Esophagus muscularis mucosa (tissue), 4 donors: ENCODE data around the gene SOCS3. TPM values are rescaled to one million over a fixed set of nuclear protein-coding genes. Genes with fewer than 3 reads are reported as not detected.

ENCODE experiments used
- DNase-seq: peaks from one replicate; pipeline ENCODE4 v3.0.0-alpha.2; 2017; ENCODE audit errors: extremely low spot score
- H3K27ac ChIP-seq, 4 donors: fragments of 200-600 bp; sonication (generic); replicated peaks in 1 of 4; 1 replicate in 3 of 4; 2 replicates in 1 of 4; pipeline ENCODE4 v1.5.1; 2016 to 2019; ENCODE audit warnings: mild to moderate bottlenecking in 1 of 4
- H3K27me3 ChIP-seq, 4 donors: fragments of 200-600 bp; sonication (generic); one replicate each; pipeline versions ENCODE4 v1.5.1 to v1.6.0; 2016 to 2019
- H3K36me3 ChIP-seq, 4 donors: fragments of 200-600 bp; sonication (generic); one replicate each; pipeline ENCODE4 v1.5.1; 2016 to 2019
- H3K4me1 ChIP-seq, 4 donors: fragments of 200-600 bp; sonication (generic); one replicate each; pipeline ENCODE4 v1.5.1; 2016 to 2019
- H3K4me3 ChIP-seq, 4 donors: fragments of 200-600 bp; sonication (generic); 1 replicate in 2 of 4; 2 replicates in 2 of 4; pipeline ENCODE4 v1.5.1; 2016 to 2019; ENCODE audit warnings: mild to moderate bottlenecking in 4 of 4, moderate library complexity in 1 of 4
- H3K9me3 ChIP-seq, 4 donors: fragments of 200-600 bp; sonication (generic); 1 replicate in 3 of 4; 2 replicates in 1 of 4; pipeline ENCODE4 v1.5.1; 2016 to 2019
- EP300 ChIP-seq: sonication (generic); formaldehyde crosslinking; IDR thresholded peaks from one replicate; pipeline ENCODE4 v1.6.1; 2017; ENCODE audit warnings: antibody characterized with exemption
- POLR2A ChIP-seq: fragments of 450-650 bp; IDR thresholded peaks from one replicate; pipeline ENCODE4 v1.6.1; 2017; ENCODE audit warnings: antibody characterized with exemption, moderate library complexity, mild to moderate bottlenecking, low read depth
- POLR2AphosphoS5 ChIP-seq, 2 donors: sonication (generic); formaldehyde crosslinking; IDR thresholded peaks; one replicate each; pipeline ENCODE4 v1.6.1; 2017; ENCODE audit warnings: antibody characterized with exemption in 2 of 2
- WGBS: methylation state at CpG from one replicate; pipeline ENCODE4 v1.1.5; 2018; 5-methylcytosine and 5-hydroxymethylcytosine counted together
- intact Hi-C: fragments of 100-400 bp; cut with DNase I; formaldehyde crosslinking; loops from one replicate; pipeline ENCODE4 v1.15.1; 2023
- total RNA-seq, 4 donors: library from RNA; depleted of rRNA; stranded (reverse); fragments of >200 nt; gene quantifications; one replicate each; pipeline versions ENCODE4 v1.1.0 to v1.2.1, GENCODE V29; 2016
- TF ChIP-seq, protein P1 (sequence below), 3 experiments: fragments of 200-600 bp in 2 of 3; fragments of 450-650 bp in 1 of 3; sonication (generic) in 2 of 3; IDR thresholded peaks; one replicate each; pipeline ENCODE4 v1.5.1; 2017 to 2019; ENCODE audit warnings: antibody characterized with exemption in 3 of 3, mild to moderate bottlenecking in 2 of 3, moderate library complexity in 1 of 3

Gene SOCS3
- total RNA-seq, 4 donors from 2014 or later = 12.5 to 1,139 (median 39.3) TPM

DNA sequence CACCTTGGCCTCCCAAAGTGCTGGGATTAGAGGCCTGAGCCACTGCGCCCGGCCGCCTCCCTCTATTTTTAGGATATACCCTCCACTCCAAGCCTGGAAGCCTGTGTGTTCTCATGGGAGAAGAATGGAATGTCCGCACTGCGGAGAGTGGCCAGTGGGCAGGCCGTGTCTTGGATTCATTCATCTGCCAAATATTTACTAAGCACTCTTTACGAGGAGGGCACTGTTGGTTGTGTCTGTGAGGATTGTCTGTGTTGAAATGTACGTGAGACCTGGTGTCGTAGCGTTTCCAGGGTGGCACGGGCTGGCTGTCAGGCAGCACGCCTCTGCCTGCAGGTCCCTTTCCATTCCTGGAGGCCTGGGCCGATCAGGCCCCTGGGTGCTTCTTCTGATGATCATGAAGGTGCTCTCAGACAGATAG is 37.8 kb upstream of the SOCS3 start:
- intact Hi-C loops = no loop called here
- H3K9me3 ChIP-seq = no peaks in the 10 kb centered on the region
- peak; percentile 9 to 23 for TF ChIP-seq POLR2AphosphoS5 (IDR thresholded peaks at IDR 0.05)
- TF ChIP-seq, protein P1, sequence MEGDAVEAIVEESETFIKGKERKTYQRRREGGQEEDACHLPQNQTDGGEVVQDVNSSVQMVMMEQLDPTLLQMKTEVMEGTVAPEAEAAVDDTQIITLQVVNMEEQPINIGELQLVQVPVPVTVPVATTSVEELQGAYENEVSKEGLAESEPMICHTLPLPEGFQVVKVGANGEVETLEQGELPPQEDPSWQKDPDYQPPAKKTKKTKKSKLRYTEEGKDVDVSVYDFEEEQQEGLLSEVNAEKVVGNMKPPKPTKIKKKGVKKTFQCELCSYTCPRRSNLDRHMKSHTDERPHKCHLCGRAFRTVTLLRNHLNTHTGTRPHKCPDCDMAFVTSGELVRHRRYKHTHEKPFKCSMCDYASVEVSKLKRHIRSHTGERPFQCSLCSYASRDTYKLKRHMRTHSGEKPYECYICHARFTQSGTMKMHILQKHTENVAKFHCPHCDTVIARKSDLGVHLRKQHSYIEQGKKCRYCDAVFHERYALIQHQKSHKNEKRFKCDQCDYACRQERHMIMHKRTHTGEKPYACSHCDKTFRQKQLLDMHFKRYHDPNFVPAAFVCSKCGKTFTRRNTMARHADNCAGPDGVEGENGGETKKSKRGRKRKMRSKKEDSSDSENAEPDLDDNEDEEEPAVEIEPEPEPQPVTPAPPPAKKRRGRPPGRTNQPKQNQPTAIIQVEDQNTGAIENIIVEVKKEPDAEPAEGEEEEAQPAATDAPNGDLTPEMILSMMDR (IDR thresholded peaks at IDR 0.05) = no peak
- 52% methylated on average over 3 of the region's 13 CpGs for WGBS
- DNase-seq = no peak
- H3K36me3 ChIP-seq = peaks cover 52 to 98% (median 72%) of the 10 kb centered on the region in 4 donors
- H3K4me3 ChIP-seq = no peak overlapping the region
- peak overlapping the region; percentile 56 to 76 (median 68) for H3K27ac ChIP-seq
- H3K27me3 ChIP-seq = no peaks in the 10 kb centered on the region
- peaks cover 22 to 43% (median 39%) of the 10 kb centered on the region in 4 donors for H3K4me1 ChIP-seq

DNA sequence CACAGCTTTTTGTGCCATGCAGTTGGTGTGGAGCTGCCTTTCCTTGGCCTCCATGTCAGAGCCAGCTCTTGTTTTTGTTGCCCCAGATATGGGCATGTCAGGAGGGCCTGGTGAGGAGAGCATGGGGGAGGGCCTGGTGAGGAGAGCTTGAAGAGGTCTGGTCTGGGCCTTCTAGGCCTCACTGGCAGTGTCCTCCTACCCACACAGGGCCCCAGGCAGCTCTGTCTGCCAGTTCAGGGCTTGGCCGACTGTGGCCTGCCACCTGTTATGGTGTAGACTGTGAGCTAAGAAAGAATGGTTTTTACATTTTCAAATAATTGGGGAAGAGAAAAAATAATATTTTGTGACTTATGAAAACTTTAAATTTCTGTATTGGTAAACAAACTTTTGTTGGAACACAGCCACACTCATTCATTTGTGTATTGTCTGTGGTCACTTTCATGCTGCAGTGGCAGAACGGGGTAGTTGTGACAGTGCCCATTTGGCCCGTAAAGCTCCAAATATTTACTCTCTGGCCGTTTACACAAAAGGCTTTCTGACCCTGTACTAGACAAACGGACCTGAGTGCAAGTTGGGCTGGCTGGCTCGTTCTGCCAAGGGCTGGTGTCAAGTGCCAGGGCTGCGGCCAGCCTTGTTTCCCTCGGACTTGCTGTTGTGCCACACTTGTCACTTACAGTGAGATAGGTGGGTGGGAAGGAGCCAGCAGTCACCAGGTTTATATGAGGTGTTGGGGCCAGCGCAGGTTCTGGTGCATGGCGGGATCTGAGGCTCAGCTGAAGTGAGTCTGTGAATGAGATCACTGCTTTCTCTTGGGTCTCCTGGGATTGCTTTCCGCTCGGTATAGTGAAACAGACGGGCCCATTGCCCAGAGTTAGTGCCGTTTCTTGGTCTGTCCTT is 36.8 kb upstream of the SOCS3 start:
- Histone ChIP-seq H3K27ac (peak overlapping the region; percentile 56 to 76 (median 68)), H3K27me3 (no peaks in the 10 kb centered on the region), H3K36me3 (peaks cover 42 to 92% (median 63%) of the 10 kb centered on the region in 4 donors), H3K4me3 (no peak overlapping the region), H3K4me1 (peaks cover 31 to 50% (median 48%) of the 10 kb centered on the region in 4 donors), H3K9me3 (no peaks in the 10 kb centered on the region)
- intact Hi-C loops = no loop called here
- 60% methylated on average over 14 of the region's 14 CpGs for WGBS
- TF ChIP-seq POLR2AphosphoS5 (IDR thresholded peaks at IDR 0.05) (no peak), EP300 (no peak), POLR2A (no peak)
- TF ChIP-seq, protein P1 (IDR thresholded peaks at IDR 0.05) = no peak
- no peak for DNase-seq

DNA sequence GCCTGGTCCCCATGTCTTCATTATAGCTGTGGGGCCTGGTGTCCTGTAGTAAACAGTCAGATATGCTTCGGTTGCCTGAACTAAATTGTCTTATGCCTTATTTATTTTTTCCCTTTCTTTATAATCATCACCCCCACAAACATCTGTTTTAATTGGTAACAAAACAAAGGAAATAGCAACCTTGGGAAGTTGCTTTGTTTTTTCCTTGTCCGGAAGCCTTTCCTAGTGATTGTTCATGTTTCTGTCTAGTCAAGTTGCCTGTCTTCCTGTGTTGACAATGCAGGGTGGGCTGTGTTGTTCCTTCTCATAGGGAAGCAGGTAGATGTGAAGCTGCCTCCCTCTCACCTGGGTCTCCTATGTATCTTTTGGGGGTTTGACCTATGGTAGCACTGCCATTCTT is 35.3 kb upstream of the SOCS3 start:
- H3K27me3 ChIP-seq = no peaks in the 10 kb centered on the region
- WGBS = 87% methylated on average over 2 of the region's 2 CpGs
- peaks cover 26 to 76% (median 48%) of the 10 kb centered on the region in 4 donors for H3K36me3 ChIP-seq
- H3K27ac ChIP-seq = no peak overlapping the region
- TF ChIP-seq, protein P1 (IDR thresholded peaks at IDR 0.05) = no peak
- TF ChIP-seq EP300 = no peak
- TF ChIP-seq POLR2AphosphoS5 (IDR thresholded peaks at IDR 0.05) = no peak
- TF ChIP-seq POLR2A = no peak
- no peaks in the 10 kb centered on the region for H3K9me3 ChIP-seq
- H3K4me1 ChIP-seq = peaks cover 47 to 65% (median 60%) of the 10 kb centered on the region in 4 donors
- H3K4me3 ChIP-seq = no peak overlapping the region
- intact Hi-C loops = no loop called here
- no peak for DNase-seq

DNA sequence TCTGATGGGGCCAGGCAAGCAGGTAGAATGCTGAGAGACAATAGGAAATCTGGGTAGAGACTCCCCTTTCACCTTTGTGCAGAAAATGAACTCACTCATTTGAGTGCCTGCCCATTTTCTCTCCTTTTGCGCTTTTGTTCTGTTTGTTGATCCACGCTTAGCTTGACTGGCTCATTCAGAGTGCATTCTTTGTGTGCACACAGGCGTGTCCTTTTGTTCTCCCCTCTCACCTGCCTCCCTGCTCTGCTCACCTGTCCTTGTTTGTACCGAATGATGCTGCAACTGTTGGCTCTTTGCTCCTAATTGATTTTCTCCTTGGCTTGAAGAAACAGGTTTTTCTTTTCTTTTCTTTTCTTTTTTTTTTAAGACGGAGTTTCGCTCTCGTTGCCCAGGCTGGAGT is 34.3 kb upstream of the SOCS3 start:
- H3K36me3 ChIP-seq = peaks cover 17 to 67% (median 38%) of the 10 kb centered on the region in 4 donors
- WGBS = 96% methylated on average over 7 of the region's 7 CpGs

More for the DNA sequence above, 34.3 kb upstream of the SOCS3 start:
- TF ChIP-seq POLR2A (no peak), POLR2AphosphoS5 (IDR thresholded peaks at IDR 0.05) (no peak), EP300 (no peak)
- TF ChIP-seq, protein P1 (IDR thresholded peaks at IDR 0.05) = no peak
- no peak overlapping the region for H3K27ac ChIP-seq
- H3K4me1 ChIP-seq = peaks cover 56 to 74% (median 69%) of the 10 kb centered on the region in 4 donors
- H3K9me3 ChIP-seq = no peaks in the 10 kb centered on the region
- intact Hi-C loops = no loop called here
- H3K27me3 ChIP-seq = no peaks in the 10 kb centered on the region
- no peak for DNase-seq
- H3K4me3 ChIP-seq = no peak overlapping the region
